ENCODE measurements around the gene C1orf56.

C1orf56 gene

DNA sequence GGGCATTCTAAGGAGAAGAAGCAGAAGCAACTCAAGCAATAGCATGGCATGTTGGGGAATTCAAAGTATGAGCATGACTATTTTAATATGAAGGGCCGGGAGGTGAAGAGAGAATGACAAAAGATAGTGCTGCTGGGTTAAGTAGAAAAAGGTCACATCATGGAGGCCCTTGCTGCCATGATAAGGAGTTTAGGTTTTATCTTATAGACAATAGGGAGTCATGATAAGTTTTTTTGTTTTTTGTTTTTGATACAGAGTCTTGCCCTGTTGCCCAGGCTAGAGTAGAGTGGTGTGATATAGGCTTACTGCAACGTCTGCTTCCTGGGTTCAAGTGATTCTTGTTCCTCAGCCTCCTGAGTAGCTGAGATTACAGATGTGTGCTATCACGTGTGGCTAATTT lies 8.0 kb upstream of the C1orf56 start:
- DNase-seq (ENCODE audit: extremely low read depth, low read depth) = no peak
- TF ChIP-seq, protein P1, sequence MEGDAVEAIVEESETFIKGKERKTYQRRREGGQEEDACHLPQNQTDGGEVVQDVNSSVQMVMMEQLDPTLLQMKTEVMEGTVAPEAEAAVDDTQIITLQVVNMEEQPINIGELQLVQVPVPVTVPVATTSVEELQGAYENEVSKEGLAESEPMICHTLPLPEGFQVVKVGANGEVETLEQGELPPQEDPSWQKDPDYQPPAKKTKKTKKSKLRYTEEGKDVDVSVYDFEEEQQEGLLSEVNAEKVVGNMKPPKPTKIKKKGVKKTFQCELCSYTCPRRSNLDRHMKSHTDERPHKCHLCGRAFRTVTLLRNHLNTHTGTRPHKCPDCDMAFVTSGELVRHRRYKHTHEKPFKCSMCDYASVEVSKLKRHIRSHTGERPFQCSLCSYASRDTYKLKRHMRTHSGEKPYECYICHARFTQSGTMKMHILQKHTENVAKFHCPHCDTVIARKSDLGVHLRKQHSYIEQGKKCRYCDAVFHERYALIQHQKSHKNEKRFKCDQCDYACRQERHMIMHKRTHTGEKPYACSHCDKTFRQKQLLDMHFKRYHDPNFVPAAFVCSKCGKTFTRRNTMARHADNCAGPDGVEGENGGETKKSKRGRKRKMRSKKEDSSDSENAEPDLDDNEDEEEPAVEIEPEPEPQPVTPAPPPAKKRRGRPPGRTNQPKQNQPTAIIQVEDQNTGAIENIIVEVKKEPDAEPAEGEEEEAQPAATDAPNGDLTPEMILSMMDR (IDR thresholded peaks at IDR 0.05; ENCODE audit: low read depth, low read length, missing control alignments) = no peak
- no peak overlapping the region for H3K4me3 ChIP-seq (replicated peaks; ENCODE audit: low read depth, low read length)

DNA sequence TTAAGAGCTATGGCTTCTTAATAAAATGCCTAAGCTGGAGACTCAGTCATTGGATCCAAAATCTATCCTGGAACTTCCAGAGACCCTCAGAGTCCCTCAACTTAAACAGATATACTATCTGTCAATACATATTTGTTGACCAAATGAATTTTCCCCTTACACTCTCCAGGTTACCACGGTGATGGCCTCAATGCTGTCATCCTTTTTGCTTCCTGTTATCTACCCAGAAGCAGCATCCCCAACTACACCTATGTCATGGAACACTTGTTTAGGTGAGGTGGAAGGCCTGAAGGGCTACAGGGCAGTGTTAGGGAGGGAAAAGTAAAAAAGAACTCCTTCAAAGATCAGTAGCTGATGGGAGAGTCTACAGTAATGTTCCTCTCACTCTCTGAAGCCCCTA lies 4.4 kb upstream of the C1orf56 start:
- H3K4me3 ChIP-seq (replicated peaks; ENCODE audit: low read depth, low read length) = no peak overlapping the region
- TF ChIP-seq, protein P1 (IDR thresholded peaks at IDR 0.05; ENCODE audit: low read depth, low read length, missing control alignments) = no peak
- no peak for DNase-seq (ENCODE audit: extremely low read depth, low read depth)

DNA sequence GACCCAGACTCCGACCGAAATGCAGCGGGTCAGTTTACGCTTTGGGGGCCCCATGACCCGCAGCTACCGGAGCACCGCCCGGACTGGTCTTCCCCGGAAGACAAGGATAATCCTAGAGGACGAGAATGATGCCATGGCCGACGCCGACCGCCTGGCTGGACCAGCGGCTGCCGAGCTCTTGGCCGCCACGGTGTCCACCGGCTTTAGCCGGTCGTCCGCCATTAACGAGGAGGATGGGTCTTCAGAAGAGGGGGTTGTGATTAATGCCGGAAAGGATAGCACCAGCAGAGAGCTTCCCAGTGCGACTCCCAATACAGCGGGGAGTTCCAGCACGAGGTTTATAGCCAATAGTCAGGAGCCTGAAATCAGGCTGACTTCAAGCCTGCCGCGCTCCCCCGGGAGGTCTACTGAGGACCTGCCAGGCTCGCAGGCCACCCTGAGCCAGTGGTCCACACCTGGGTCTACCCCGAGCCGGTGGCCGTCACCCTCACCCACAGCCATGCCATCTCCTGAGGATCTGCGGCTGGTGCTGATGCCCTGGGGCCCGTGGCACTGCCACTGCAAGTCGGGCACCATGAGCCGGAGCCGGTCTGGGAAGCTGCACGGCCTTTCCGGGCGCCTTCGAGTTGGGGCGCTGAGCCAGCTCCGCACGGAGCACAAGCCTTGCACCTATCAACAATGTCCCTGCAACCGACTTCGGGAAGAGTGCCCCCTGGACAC lies 534 bp downstream of the C1orf56 start:
- H3K4me3 ChIP-seq (replicated peaks; ENCODE audit: low read depth, low read length) = peak overlapping the region; percentile 60
- TF ChIP-seq, protein P1 (IDR thresholded peaks at IDR 0.05; ENCODE audit: low read depth, low read length, missing control alignments) = peak; percentile 54
- DNase-seq (ENCODE audit: extremely low read depth, low read depth) = peak; percentile 41

DNA sequence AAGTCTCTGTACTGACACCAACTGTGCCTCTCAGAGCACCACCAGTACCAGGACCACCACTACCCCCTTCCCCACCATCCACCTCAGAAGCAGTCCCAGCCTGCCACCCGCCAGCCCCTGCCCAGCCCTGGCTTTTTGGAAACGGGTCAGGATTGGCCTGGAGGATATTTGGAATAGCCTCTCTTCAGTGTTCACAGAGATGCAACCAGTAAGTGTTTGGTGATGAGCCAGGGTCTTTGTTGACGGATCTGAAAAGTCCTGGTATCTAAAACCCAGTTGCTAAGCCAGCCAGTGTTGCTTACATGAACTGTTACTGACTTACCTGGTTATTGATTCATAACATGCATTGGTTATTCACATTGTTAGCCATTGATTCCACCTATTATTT lies 1.1 kb downstream of the C1orf56 start:
- peak overlapping the region; percentile 60 for H3K4me3 ChIP-seq (replicated peaks; ENCODE audit: low read depth, low read length)
- no peak for DNase-seq (ENCODE audit: extremely low read depth, low read depth)
- TF ChIP-seq, protein P1 (IDR thresholded peaks at IDR 0.05; ENCODE audit: low read depth, low read length, missing control alignments) = no peak

DNA sequence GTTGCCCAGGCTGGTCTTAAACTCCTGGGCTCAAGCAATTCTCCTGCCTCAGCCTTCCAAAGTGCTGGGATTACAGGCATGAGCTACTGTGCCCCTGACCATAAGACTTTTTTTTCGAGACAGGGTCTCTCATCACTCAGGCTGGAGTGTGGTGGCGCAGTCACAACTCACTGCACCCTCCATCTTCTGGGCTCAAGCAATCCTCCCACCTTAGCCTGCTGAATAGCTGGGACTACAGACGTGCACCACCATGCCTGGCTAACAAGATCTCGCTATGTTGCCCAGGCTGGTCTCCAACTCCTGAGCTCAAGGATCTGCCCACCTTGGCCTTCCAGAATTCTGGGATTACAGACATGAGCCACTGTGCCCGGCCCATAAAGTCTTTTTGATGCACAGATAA lies 1.9 kb downstream of the C1orf56 start:
- TF ChIP-seq, protein P1 (IDR thresholded peaks at IDR 0.05; ENCODE audit: low read depth, low read length, missing control alignments) = no peak
- no peak for DNase-seq (ENCODE audit: extremely low read depth, low read depth)
- no peak overlapping the region for H3K4me3 ChIP-seq (replicated peaks; ENCODE audit: low read depth, low read length)

DNA sequence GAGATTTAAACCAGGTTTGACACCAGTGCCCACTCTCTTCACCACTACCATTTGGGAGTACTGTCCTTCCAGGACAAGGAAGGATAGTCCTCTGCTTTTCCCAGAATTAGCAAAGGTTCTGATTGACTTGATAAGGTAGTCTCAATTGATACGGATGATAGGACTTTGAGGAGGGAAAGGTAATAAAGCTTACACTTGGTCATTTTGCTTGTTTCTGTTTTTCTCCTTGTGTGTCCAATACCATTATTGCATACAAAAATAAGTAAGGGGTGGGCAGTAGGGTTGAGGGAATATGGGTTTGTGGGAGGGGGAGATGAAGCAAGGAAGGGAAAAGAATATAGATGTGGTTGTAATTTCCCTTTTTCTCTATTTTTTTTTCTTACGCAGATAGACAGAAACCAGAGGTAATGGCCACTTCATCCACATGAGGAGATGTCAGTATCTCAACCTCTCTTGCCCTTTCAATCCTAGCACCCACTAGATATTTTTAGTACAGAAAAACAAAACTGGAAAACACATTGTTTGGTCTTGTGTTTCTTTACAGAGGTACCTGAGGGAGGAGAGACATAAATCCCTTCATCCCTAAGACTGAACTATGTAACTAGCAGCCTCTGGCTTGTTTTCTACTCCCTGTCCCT lies 2.6 kb downstream of the C1orf56 start:
- DNase-seq (ENCODE audit: extremely low read depth, low read depth) = no peak
- TF ChIP-seq, protein P1 (IDR thresholded peaks at IDR 0.05; ENCODE audit: low read depth, low read length, missing control alignments) = no peak
- H3K4me3 ChIP-seq (replicated peaks; ENCODE audit: low read depth, low read length) = no peak overlapping the region

Measured in HFF-Myc (cell line).